K562 (cell line): Measurements from ENCODE around the gene SLC9A3. TPM values are rescaled to one million over a fixed set of nuclear protein-coding genes. Genes with fewer than 3 reads are reported as not detected.

ENCODE experiments used
- ATAC-seq: fragments of 200-7000 bp; cut with Tn5 transposase; 3 replicates; pipeline ENCODE4 v1.9.1; 2020; ENCODE audit warnings: moderate library complexity
- BruUV-seq: library from RNA; stranded (reverse); fragments of 400-500 nt; replicated peaks from 2 replicates; lab custom pipeline; 2021; lab: Mats Ljungman, UMichigan
- CTCF ChIA-PET: fragments of 300-600 bp; formaldehyde crosslinking; extraction: SDS; loops from one replicate; lab custom pipeline; 2021; ENCODE audit warnings: low intra/inter-chr PET ratio; lab: Yijun Ruan, JAX
- POLR2A ChIA-PET: fragments of 300-600, 350-650 bp; sonication (Branson Sonifier 250); formaldehyde crosslinking; extraction: SDS; loops from one replicate; lab custom pipeline; 2021; ENCODE audit warnings: antibody characterized with exemption, inconsistent platforms; lab: Yijun Ruan, JAX
- DNase-seq, 4 experiments: peaks; one replicate each; pipeline versions ENCODE4 v3.0.0 to v3.0.0-alpha.2; 2011 to 2018; ENCODE audit warnings: low spot score in 3 of 4, mixed read lengths in 3 of 4; ENCODE audit errors: extremely low read depth in 1 of 4
- FAIRE-seq: peaks from 2 replicates; lab custom pipeline; 2011; peaks lifted over from hg19 to GRCh38; lab: Jason Lieb, UNC
- H2AFZ ChIP-seq: 2 replicates; pipeline ENCODE4 v1.6.0; 2011; ENCODE audit warnings: low read depth, low read length, control low read depth, inconsistent platforms
- H3K27ac ChIP-seq: fragments of 200-600 bp; 3 replicates; pipeline ENCODE4 v1.8.0; 2011; ENCODE audit warnings: low read depth, mild to moderate bottlenecking, control low read depth, inconsistent platforms, low read length, moderate library complexity, mixed read lengths; ENCODE audit errors: extremely low read depth
- H3K27me3 ChIP-seq, 2 experiments: fragments of 300-600 bp in 1 of 2; 2 replicates in 1 of 2; 3 replicates in 1 of 2; pipeline versions ENCODE4 v1.6.0 to v1.8.0; 2011; ENCODE audit warnings: inconsistent platforms in 2 of 2, low read length in 2 of 2, mild to moderate bottlenecking in 1 of 2, mixed read lengths in 1 of 2, moderate library complexity in 1 of 2; ENCODE audit not compliant: control insufficient read depth in 2 of 2, insufficient read depth in 2 of 2
- H3K36me3 ChIP-seq: fragments of 300-600 bp; 3 replicates; pipeline ENCODE4 v1.8.0; 2011; ENCODE audit warnings: mild to moderate bottlenecking, low read length, inconsistent platforms; ENCODE audit not compliant: control insufficient read depth, insufficient read depth
- H3K4me1 ChIP-seq, 2 experiments: fragments of 200-600 bp in 1 of 2; replicated peaks in 1 of 2; 2 replicates in 1 of 2; 3 replicates in 1 of 2; pipeline versions ENCODE4 v1.5.1 to v1.8.0; 2011; ENCODE audit warnings: inconsistent platforms in 2 of 2, low read length in 2 of 2, mild to moderate bottlenecking in 1 of 2, mixed read lengths in 1 of 2, moderate library complexity in 1 of 2; ENCODE audit not compliant: control insufficient read depth in 2 of 2, insufficient read depth in 2 of 2
- H3K4me2 ChIP-seq: 2 replicates; pipeline ENCODE4 v1.6.1; 2011; ENCODE audit warnings: low read length, control low read depth, inconsistent platforms, mixed read lengths; ENCODE audit not compliant: insufficient read depth
- H3K4me3 ChIP-seq: fragments of 200-600 bp; sonication (generic), shearing (Covaris generic); 2 replicates; pipeline ENCODE4 v1.5.1; 2016; ENCODE audit warnings: control low read depth, inconsistent platforms
- H3K79me2 ChIP-seq: fragments of 200-600 bp; 3 replicates; pipeline ENCODE4 v1.8.0; 2011; ENCODE audit warnings: low read length, inconsistent platforms; ENCODE audit not compliant: control insufficient read depth, insufficient read depth
- H3K9ac ChIP-seq, 2 experiments: 2 replicates each; pipeline versions ENCODE4 v1.6.0 to v1.6.1; 2011; ENCODE audit warnings: low read depth in 2 of 2, low read length in 2 of 2, control low read depth in 1 of 2, inconsistent platforms in 1 of 2, mild to moderate bottlenecking in 1 of 2, mixed read lengths in 1 of 2; ENCODE audit not compliant: insufficient read depth in 1 of 2
- H3K9me1 ChIP-seq: one replicate; pipeline ENCODE4 v1.6.0; 2011; ENCODE audit warnings: inconsistent platforms, mild to moderate bottlenecking, low read length, moderate library complexity; ENCODE audit not compliant: control insufficient read depth, insufficient read depth
- H3K9me3 ChIP-seq: replicated peaks from 2 replicates; pipeline ENCODE4 v1.5.1; 2011; ENCODE audit warnings: low read depth, low read length, inconsistent platforms; ENCODE audit not compliant: control insufficient read depth, insufficient read depth
- H4K20me1 ChIP-seq: replicated peaks from 2 replicates; pipeline ENCODE4 v1.6.1; 2011; ENCODE audit warnings: low read length, inconsistent platforms, mixed read lengths; ENCODE audit not compliant: control insufficient read depth, insufficient read depth
- CHD1 ChIP-seq: fragments of 200-600 bp; sonication (generic); IDR thresholded peaks from one replicate; pipeline ENCODE4 v1.6.1; 2012; ENCODE audit warnings: mild to moderate bottlenecking, moderate library complexity, low read length, inconsistent platforms
- E2F3 ChIP-seq: fragments of 250-450 bp; sonication (Bioruptor Pico); IDR thresholded peaks from 2 replicates; pipeline ENCODE4 v1.4.0; 2020; ENCODE audit warnings: mild to moderate bottlenecking
- NCOA1 ChIP-seq: fragments of 450-650 bp; IDR thresholded peaks from 2 replicates; pipeline ENCODE4 v1.6.1; 2016; ENCODE audit warnings: low read depth
- POLR2B ChIP-seq: fragments of 450-650 bp; IDR thresholded peaks from 2 replicates; pipeline ENCODE4 v1.6.1; 2018; ENCODE audit warnings: low read depth; ENCODE audit not compliant: partially characterized antibody
- STAT5B ChIP-seq: fragments of 250-450 bp; sonication (Bioruptor Pico); IDR thresholded peaks from 2 replicates; pipeline ENCODE4 v1.8.0; 2021; ENCODE audit warnings: mild to moderate bottlenecking, inconsistent platforms
- XRCC3 ChIP-seq: fragments of 450-650 bp; IDR thresholded peaks from 2 replicates; pipeline ENCODE4 v1.6.1; 2017; ENCODE audit warnings: mild to moderate bottlenecking, moderate library complexity
- YY1 ChIP-seq, 3 experiments: IDR thresholded peaks; 2 replicates each; pipeline ENCODE4 v1.6.1; 2011; ENCODE audit warnings: low read length in 2 of 3, mild to moderate bottlenecking in 2 of 3, moderate library complexity in 2 of 3, borderline replicate concordance in 1 of 3, control low read depth in 1 of 3, low read depth in 1 of 3; ENCODE audit not compliant: insufficient read depth in 3 of 3, insufficient replicate concordance in 2 of 3, control insufficient read depth in 1 of 3, insufficient read length in 1 of 3; ENCODE audit errors: extremely low read depth in 1 of 3
- ZC3H11A ChIP-seq: IDR thresholded peaks from 2 replicates; pipeline ENCODE4 v1.6.1; 2012; ENCODE audit warnings: low read depth, low read length, improper control_type of control experiment
- ZNF3 ChIP-seq: fragments of 250-450 bp; sonication (Bioruptor Pico); IDR thresholded peaks from 2 replicates; pipeline ENCODE4 v1.5.0; 2021; ENCODE audit warnings: mild to moderate bottlenecking, moderate library complexity
- ZNF311 ChIP-seq: fragments of 250-450 bp; sonication (Bioruptor Pico); IDR thresholded peaks from 2 replicates; pipeline ENCODE4 v1.4.0; 2020; ENCODE audit warnings: mild to moderate bottlenecking, moderate library complexity
- ZSCAN29 ChIP-seq: fragments of 450-650 bp; IDR thresholded peaks from 2 replicates; pipeline ENCODE4 v1.6.1; 2017
- WGBS: fragments of 100-300 bp; shearing (Covaris generic); methylation state at CpG from one replicate; pipeline ENCODE4 v1.1.6; 2016; ENCODE audit warnings: low coverage, mixed read lengths; ENCODE audit not compliant: insufficient coverage; ENCODE audit errors: missing lambda C conversion rate; 5-methylcytosine and 5-hydroxymethylcytosine counted together
- in situ Hi-C: fragments of 300-500 bp; cut with MboI; formaldehyde crosslinking; loops from 4 replicates; pipeline ENCODE4 v1.15.0; 2018; ENCODE audit warnings: inconsistent platforms, mixed read lengths
- intact Hi-C: fragments of 100-400 bp; cut with micrococcal nuclease; formaldehyde crosslinking; loops from 2 replicates; pipeline ENCODE4 v1.14.2; 2022
- polyA plus RNA-seq, 8 experiments: library from polyadenylated mRNA; depleted of rRNA in 4 of 8; stranded (reverse) in 5 of 8; unstranded in 3 of 8; fragments of >200 nt; fragmentation: Nextera tagmentation in 2 of 8; fragmentation: Illumina TruSeq in 1 of 8; extraction: Ambion mirVana in 2 of 8; extraction: Trizol in 1 of 8; gene quantifications; 2 replicates each; pipeline versions ENCODE4 v1.2.1 to v1.2.3, GENCODE V29; 2011 to 2014; ENCODE audit warnings: inconsistent platforms in 1 of 8, missing spikeins in 1 of 8
- total RNA-seq, 7 experiments: library from RNA; depleted of rRNA in 6 of 7; stranded (reverse); fragments of >200 nt in 6 of 7; fragmentation: Illumina TruSeq in 2 of 7; extraction: Trizol in 2 of 7; gene quantifications; 2 replicates each; pipeline versions ENCODE4 v1.2.1 to v1.2.3, GENCODE V29; 2011 to 2021; ENCODE audit warnings: low replicate concordance in 1 of 7

Gene SLC9A3
- total and polyA plus RNA-seq, 9 of the 15 experiments (the other 6 are each of a cell fraction or from before 2014, with no cell fraction given): 1.5 to 5.8 (median 3.7) TPM; not detected in 2

DNA sequence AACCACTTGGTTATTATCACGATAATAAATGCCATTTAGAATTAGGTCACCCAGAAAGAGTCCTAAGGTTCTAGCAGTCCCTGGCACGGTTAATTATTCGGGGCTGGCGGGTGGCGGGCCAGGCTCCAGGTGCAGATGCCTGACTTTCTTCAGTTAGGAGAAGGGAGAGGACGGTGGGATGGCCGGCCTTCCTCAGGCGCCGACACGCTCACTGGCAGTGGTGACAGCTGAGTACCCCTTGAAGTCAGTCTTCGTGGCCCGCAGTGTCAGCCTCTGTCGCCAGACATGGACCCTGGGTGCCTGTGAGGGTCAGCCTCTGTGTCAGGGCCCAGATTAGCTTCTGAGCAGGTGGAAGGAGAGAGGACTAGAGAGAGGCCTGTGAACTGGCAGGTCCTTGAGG lies 102.3 kb downstream of the SLC9A3 start:
- POLR2A ChIA-PET: interaction anchor here (0.7 kb wide), 1 partner anchor 13 kb away, joined by 3 read pairs; no protein-coding TSS in a partner anchor
- Histone ChIP-seq H3K79me2 (no peaks in the 10 kb centered on the region), H3K9me3 (no peaks in the 10 kb centered on the region), H3K4me1 (peaks cover 0 to 30% of the 10 kb centered on the region in 2 experiments; a peak in 2 of 5 replicates), H3K4me3 (no peak overlapping the region), H4K20me1 (no peaks in the 10 kb centered on the region), H2AFZ (no peak overlapping the region), H3K9me1 (no peaks in the 10 kb centered on the region), H3K4me2 (no peak overlapping the region), H3K9ac (no peak overlapping the region; a peak in 1 of 4 replicates), H3K27me3 (peaks cover 4 to 45% of the 10 kb centered on the region in 2 experiments; a peak in 4 of 5 replicates), H3K27ac (no peak overlapping the region), H3K36me3 (no peaks in the 10 kb centered on the region)
- FAIRE-seq (no peak), DNase-seq (no peak), ATAC-seq (no peak)
- intact Hi-C loops (no loop called here), in situ Hi-C loops (no loop called here)
- TF ChIP-seq E2F3 (CRISPR knock-in tag) (no peak), NCOA1 (no peak), ZC3H11A (no peak), CHD1 (no peak), ZSCAN29 (no peak), YY1 (IDR thresholded peaks at IDR 0.05; ENCODE audit: borderline replicate concordance in 1 of 3, control insufficient read depth in 1 of 3, extremely low read depth in 1 of 3, insufficient read depth in 3 of 3, insufficient read length in 1 of 3, insufficient replicate concordance in 2 of 3, low read depth in 1 of 3, low read length in 2 of 3) (no peak), ZNF311 (CRISPR knock-in tag) (no peak), STAT5B (CRISPR knock-in tag) (no peak), XRCC3 (no peak), POLR2B (no peak), ZNF3 (CRISPR knock-in tag) (no peak)
- BruUV-seq: no TSS peak
- CTCF ChIA-PET: no interaction called here
- 39% methylated on average over 13 of the region's 13 CpGs for WGBS
